GM12873 (cell line): ENCODE measurements around the gene MUC5B.

ENCODE experiments used
- CTCF ChIP-seq: IDR thresholded peaks from 2 replicates; pipeline ENCODE4 v1.5.1; 2012; ENCODE audit warnings: low read depth, mild to moderate bottlenecking, moderate library complexity, low read length, control low read depth; ENCODE audit not compliant: insufficient read depth; ENCODE audit errors: missing control alignments

The MUC5B gene

GRCh38 chr11:1223346-1224110, 662 bp downstream of the MUC5B start:
- no peak for TF ChIP-seq CTCF

GRCh38 chr11:1224111-1224490, 1.2 kb downstream of the MUC5B start:
- no peak for TF ChIP-seq CTCF

DNA sequence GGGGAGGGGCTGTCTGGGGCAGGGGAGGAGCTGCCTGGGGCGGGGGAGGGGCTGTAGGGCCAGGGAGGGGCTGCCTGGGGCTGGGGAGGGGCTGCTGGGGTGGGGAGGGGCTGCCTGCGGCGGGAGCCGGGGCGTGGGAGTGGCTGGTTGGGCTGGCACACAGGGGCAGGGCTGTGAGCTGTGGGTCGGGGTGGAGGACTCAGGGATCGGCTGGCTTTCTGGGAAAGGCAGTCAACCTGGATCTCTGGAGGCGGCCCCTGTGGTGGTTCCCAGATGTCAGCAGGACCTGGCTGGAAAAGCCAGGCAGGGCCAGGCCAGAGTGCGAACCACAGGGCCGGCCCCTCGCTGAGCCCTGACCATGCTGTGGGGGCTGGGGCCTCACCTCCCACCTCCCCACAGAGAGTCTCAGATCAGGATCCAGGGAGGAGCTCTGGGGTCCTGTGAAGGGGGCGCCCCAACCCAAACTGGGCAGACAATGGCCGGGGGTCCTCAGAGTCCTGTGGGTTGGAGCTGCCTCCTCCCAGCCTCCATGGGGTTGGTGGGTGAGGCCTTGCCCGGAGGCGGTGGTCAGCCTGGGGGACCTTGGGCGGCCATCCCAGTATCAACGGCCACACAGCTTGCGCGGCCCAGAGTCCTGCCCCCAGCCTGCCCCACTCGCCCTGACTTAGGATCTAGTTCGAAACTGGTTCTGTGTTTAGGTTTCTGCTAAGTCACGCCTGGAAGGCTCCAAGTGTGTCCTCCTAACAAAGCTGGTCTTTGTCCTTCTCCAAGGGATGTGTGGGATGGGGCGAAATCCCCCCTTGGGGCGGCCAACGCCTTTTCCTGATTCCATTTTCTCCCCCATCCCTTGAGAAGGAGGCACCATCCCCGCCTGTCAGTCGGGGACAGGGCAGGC, 1.9 kb downstream of the MUC5B start:
- TF ChIP-seq CTCF, result no peak

DNA sequence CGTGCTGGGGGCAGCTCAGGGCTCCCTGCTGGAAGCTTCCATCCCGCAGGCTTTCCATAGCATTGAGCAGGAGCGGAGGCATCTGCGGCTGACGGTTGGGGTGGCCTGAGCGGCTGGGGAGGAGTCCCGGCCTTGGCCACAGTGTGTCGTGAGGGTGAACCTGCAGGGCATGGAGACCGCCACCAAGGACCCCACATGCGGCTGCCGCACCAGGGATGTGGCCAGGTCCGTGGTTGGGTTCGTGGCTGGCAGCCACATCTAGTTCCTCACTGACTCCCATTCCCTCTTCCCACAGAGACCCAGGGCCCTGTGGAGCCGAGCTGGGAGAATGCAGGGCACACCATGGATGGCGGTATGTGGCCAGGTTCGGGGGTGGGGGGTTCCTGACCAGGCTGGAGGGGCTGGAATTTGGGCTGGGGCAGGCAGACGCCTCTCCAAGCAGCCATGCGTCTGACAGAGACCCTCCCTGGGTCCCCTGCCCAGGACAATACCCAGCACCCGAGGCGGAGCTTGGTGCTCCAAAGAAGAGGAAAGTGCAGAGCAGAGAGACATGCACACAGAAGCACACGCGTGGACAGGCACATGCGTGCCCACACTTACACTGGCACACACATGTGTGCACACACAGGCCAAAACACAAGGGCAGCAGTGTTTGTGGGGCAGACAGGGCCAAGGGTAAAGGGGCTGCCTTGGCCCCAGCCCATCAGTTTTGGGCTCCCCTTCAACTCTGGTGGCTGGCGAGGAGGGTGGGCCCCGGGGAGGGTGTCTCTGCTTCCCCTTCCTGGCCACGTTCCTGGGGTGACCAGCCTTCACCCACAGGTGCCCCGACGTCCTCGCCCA, 2.7 kb downstream of the MUC5B start:
- TF ChIP-seq CTCF, result no peak

GRCh38 chr11:1226226-1226985, 3.5 kb downstream of the MUC5B start:
- no peak for TF ChIP-seq CTCF

GRCh38 chr11:1226986-1227550, 4.2 kb downstream of the MUC5B start:
- no peak for TF ChIP-seq CTCF
